Hepatocyte (in vitro differentiated cells): Measurements from ENCODE around the gene POMGNT2.

Experiments used
- EZH2 ChIP-seq: fragments of 200-600 bp; sonication (generic); IDR thresholded peaks from 2 replicates; pipeline ENCODE4 v1.6.1; 2016; ENCODE audit warnings: antibody characterized with exemption, mild to moderate bottlenecking, borderline replicate concordance
- EZH2phosphoT487 ChIP-seq: fragments of 200-600 bp; sonication (generic); IDR thresholded peaks from one replicate; pipeline ENCODE4 v1.6.1; 2018; ENCODE audit warnings: antibody characterized with exemption, mild to moderate bottlenecking, low read depth, moderate library complexity; ENCODE audit not compliant: unreplicated experiment, severe bottlenecking
- TF ChIP-seq, protein P1 (sequence below): fragments of 200-600 bp; sonication (generic); IDR thresholded peaks from 2 replicates; pipeline ENCODE4 v1.5.1; 2016; ENCODE audit warnings: antibody characterized with exemption, mild to moderate bottlenecking; ENCODE audit not compliant: poor library complexity

DNA sequence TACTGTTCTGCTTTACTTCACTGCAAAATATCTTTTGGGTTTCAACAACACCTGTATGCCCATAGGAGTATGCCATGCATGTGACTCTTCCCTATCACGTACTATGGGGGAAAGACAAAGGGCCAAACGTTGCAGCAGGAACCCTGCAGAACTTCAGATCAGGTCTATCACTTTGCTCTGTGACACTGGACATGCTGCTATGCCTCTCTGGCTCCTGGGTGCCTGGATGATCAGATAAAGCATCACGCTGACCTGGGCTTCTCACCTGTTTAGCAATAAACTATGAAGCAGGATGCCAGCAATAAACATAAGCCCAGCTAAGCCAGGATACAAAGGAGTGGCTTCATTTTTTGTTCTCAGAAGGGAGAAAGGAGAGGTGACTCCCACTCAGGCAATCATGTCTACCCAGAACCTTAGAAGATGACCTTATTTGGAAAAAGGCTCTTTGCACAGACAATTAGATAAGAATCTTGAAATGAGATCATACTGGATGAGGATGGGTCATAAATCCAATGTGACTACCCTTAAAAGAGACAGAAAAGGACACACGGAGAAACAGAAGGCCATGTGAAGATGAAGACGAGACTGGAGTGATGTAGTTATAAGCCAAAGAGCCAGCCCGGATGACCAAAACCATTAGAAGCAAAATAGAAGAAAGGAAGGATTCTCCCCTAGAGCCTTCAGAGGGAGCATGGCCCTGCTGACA, 19.3 kb downstream of the POMGNT2 start:
- TF ChIP-seq, protein P1, sequence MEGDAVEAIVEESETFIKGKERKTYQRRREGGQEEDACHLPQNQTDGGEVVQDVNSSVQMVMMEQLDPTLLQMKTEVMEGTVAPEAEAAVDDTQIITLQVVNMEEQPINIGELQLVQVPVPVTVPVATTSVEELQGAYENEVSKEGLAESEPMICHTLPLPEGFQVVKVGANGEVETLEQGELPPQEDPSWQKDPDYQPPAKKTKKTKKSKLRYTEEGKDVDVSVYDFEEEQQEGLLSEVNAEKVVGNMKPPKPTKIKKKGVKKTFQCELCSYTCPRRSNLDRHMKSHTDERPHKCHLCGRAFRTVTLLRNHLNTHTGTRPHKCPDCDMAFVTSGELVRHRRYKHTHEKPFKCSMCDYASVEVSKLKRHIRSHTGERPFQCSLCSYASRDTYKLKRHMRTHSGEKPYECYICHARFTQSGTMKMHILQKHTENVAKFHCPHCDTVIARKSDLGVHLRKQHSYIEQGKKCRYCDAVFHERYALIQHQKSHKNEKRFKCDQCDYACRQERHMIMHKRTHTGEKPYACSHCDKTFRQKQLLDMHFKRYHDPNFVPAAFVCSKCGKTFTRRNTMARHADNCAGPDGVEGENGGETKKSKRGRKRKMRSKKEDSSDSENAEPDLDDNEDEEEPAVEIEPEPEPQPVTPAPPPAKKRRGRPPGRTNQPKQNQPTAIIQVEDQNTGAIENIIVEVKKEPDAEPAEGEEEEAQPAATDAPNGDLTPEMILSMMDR: no peak
- TF ChIP-seq EZH2phosphoT487: no peak
- TF ChIP-seq EZH2: no peak
